OCI-LY3 (cell line): ENCODE results near the gene NPBWR2.

Experiments
- EZH2phosphoT487 ChIP-seq: fragments of 200-600 bp; shearing (Covaris generic); IDR thresholded peaks from 2 replicates; pipeline ENCODE4 v1.6.1; 2018; ENCODE audit warnings: antibody characterized with exemption, mixed run types, low read depth
- TF ChIP-seq, protein P1 (sequence below): fragments of 200-600, 300-600 bp; sonication (generic); IDR thresholded peaks from 2 replicates; pipeline ENCODE4 v1.5.1; 2014; ENCODE audit warnings: antibody characterized with exemption, low read length, low read depth

DNA sequence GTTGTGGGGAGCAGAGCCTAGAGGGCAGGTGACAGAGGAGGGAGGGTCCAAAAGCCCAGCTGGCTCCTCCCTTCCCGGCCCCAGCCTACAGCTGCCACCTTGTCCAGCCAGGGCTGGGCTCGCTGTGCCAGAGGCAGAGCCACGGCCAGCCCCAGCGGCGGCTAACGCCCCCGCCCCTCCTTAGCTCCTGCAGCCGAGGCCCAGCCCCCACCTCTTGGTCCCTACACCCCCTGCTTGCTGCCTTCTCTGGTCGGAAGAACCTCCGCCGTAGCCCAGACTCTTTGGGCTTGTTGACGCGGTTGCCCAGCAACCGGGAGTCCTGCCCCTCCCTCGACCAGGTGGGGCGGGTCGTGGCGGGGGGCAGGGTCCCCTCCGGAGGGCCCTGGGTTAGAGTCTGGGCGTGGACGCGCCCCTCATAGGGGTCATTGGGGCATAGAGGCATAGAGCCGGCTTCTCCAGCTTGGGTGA, 22.6 kb downstream of the NPBWR2 start:
- TF ChIP-seq EZH2phosphoT487, result no peak
- TF ChIP-seq, protein P1, sequence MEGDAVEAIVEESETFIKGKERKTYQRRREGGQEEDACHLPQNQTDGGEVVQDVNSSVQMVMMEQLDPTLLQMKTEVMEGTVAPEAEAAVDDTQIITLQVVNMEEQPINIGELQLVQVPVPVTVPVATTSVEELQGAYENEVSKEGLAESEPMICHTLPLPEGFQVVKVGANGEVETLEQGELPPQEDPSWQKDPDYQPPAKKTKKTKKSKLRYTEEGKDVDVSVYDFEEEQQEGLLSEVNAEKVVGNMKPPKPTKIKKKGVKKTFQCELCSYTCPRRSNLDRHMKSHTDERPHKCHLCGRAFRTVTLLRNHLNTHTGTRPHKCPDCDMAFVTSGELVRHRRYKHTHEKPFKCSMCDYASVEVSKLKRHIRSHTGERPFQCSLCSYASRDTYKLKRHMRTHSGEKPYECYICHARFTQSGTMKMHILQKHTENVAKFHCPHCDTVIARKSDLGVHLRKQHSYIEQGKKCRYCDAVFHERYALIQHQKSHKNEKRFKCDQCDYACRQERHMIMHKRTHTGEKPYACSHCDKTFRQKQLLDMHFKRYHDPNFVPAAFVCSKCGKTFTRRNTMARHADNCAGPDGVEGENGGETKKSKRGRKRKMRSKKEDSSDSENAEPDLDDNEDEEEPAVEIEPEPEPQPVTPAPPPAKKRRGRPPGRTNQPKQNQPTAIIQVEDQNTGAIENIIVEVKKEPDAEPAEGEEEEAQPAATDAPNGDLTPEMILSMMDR, result no peak
